Spinal cord (tissue), 10 donors: ENCODE data around the gene STAG1. TPM values are rescaled to one million over a fixed set of nuclear protein-coding genes. Genes with fewer than 3 reads are reported as not detected.
"Not testable (repeated sequence)": the region's sequence is repeated elsewhere in the genome, so short reads cannot be mapped to it uniquely, and the experiment has no call there.

Experiments
- DNase-seq, 6 donors: peaks; one replicate each; pipeline versions ENCODE4 v3.0.0 to v3.0.0-alpha.2; 2013 to 2015; ENCODE audit warnings: low spot score in 6 of 6, low read depth in 4 of 6
- H3K27ac ChIP-seq: one replicate; pipeline ENCODE4 v1.5.1; 2013; ENCODE audit warnings: low read depth, low read length, control low read depth
- H3K27me3 ChIP-seq: one replicate; pipeline ENCODE4 v1.6.1; 2013; ENCODE audit warnings: low read length; ENCODE audit not compliant: control insufficient read depth, insufficient read depth
- H3K36me3 ChIP-seq: one replicate; pipeline ENCODE4 v1.6.1; 2013; ENCODE audit warnings: low read length; ENCODE audit not compliant: control insufficient read depth, insufficient read depth
- H3K4me1 ChIP-seq: one replicate; pipeline ENCODE4 v1.6.1; 2013; ENCODE audit warnings: low read length; ENCODE audit not compliant: control insufficient read depth, insufficient read depth
- H3K4me3 ChIP-seq: one replicate; pipeline ENCODE4 v1.5.1; 2013; ENCODE audit warnings: low read depth, low read length, control low read depth
- H3K9me3 ChIP-seq: one replicate; pipeline ENCODE4 v1.6.1; 2013; ENCODE audit warnings: low read length; ENCODE audit not compliant: control insufficient read depth, insufficient read depth
- WGBS: methylation state at CpG from one replicate; pipeline ENCODE4 v1.1.5; 2013; ENCODE audit warnings: missing lambda C conversion rate; ENCODE audit not compliant: insufficient coverage; 5-methylcytosine and 5-hydroxymethylcytosine counted together
- polyA plus RNA-seq, 2 donors: library from polyadenylated mRNA; unstranded; fragments of 120-200 nt; gene quantifications; one replicate each; pipeline ENCODE4 v1.2.1, GENCODE V29; 2013; ENCODE audit not compliant: insufficient read length in 2 of 2
- total RNA-seq, 2 donors: library from RNA; depleted of rRNA in 1 of 2; stranded (reverse); fragments of 120-200 nt in 1 of 2; fragments of >200 nt in 1 of 2; gene quantifications; one replicate each; pipeline versions ENCODE4 v1.2.3 to v1.2.4, GENCODE V29; 2013 to 2014
- donor health status: healthy.

Gene STAG1
- total and polyA plus RNA-seq, 4 donors = 24.8 to 77.4 (median 45.0) TPM

- Histone ChIP-seq H3K4me1 (no peaks in the 10 kb centered on the region), H3K36me3 (no peaks in the 10 kb centered on the region), H3K9me3 (no peaks in the 10 kb centered on the region), H3K27me3 (no peaks in the 10 kb centered on the region), H3K27ac (no peak overlapping the region), H3K4me3 (no peak overlapping the region)
- DNase-seq = no peak
- WGBS = no CpG with 5 or more reads among the region's 3 CpGs
Measured at GRCh38 chr3:136390574-136390973, 361.6 kb downstream of the STAG1 start.

GRCh38 chr3:136387031-136387430 lies 365.1 kb downstream of the STAG1 start:
- Histone ChIP-seq H3K4me1 (no peaks in the 10 kb centered on the region), H3K4me3 (no peak overlapping the region), H3K27ac (no peak overlapping the region), H3K27me3 (no peaks in the 10 kb centered on the region), H3K36me3 (no peaks in the 10 kb centered on the region), H3K9me3 (no peaks in the 10 kb centered on the region)
- no CpG with 5 or more reads among the region's 1 CpG for WGBS
- no peak for DNase-seq

- H3K27ac ChIP-seq = no peak overlapping the region
- H3K27me3 ChIP-seq = no peaks in the 10 kb centered on the region
- H3K4me1 ChIP-seq = no peaks in the 10 kb centered on the region
- no peak for DNase-seq
- H3K36me3 ChIP-seq = no peaks in the 10 kb centered on the region
- H3K4me3 ChIP-seq = no peak overlapping the region
- no CpG with 5 or more reads among the region's 2 CpGs for WGBS
- H3K9me3 ChIP-seq = no peaks in the 10 kb centered on the region
Measured at GRCh38 chr3:136385457-136385856, 366.7 kb downstream of the STAG1 start.

GRCh38 chr3:136381051-136381450 lies 371.1 kb downstream of the STAG1 start:
- Histone ChIP-seq H3K4me1 (no peaks in the 10 kb centered on the region), H3K9me3 (no peaks in the 10 kb centered on the region), H3K27me3 (no peaks in the 10 kb centered on the region), H3K4me3 (no peak overlapping the region), H3K27ac (no peak overlapping the region), H3K36me3 (peaks cover 5% of the 10 kb centered on the region)
- 100% methylated on average over 1 of the region's 2 CpGs for WGBS
- DNase-seq = no peak

- Histone ChIP-seq H3K4me3 (no peak overlapping the region), H3K9me3 (no peaks in the 10 kb centered on the region), H3K27me3 (no peaks in the 10 kb centered on the region), H3K4me1 (no peaks in the 10 kb centered on the region), H3K27ac (no peak overlapping the region), H3K36me3 (peaks cover 5% of the 10 kb centered on the region)
- 95% methylated on average over 5 of the region's 6 CpGs for WGBS
- DNase-seq = no peak
Measured at GRCh38 chr3:136380530-136380929, 371.6 kb downstream of the STAG1 start.

- DNase-seq = no peak
- WGBS = no CpG with 5 or more reads among the region's 1 CpG
- peaks cover 5% of the 10 kb centered on the region for H3K36me3 ChIP-seq
- no peak overlapping the region for H3K27ac ChIP-seq
- H3K9me3 ChIP-seq = no peaks in the 10 kb centered on the region
- H3K27me3 ChIP-seq = no peaks in the 10 kb centered on the region
- no peak overlapping the region for H3K4me3 ChIP-seq
- no peaks in the 10 kb centered on the region for H3K4me1 ChIP-seq
Measured at GRCh38 chr3:136378011-136378410, 374.2 kb downstream of the STAG1 start.

- DNase-seq = peak in 3 of 6 donors; percentile 4 to 52 (median 5)
- peaks cover 5% of the 10 kb centered on the region for H3K36me3 ChIP-seq
- H3K4me3 ChIP-seq = no peak overlapping the region
- H3K27ac ChIP-seq = no peak overlapping the region
- no peaks in the 10 kb centered on the region for H3K9me3 ChIP-seq
- no peaks in the 10 kb centered on the region for H3K27me3 ChIP-seq
- no CpG with 5 or more reads among the region's 2 CpGs for WGBS
- no peaks in the 10 kb centered on the region for H3K4me1 ChIP-seq
Measured at GRCh38 chr3:136377508-136377907, 374.7 kb downstream of the STAG1 start.

GRCh38 chr3:136375800-136376199 lies 376.4 kb downstream of the STAG1 start:
- not testable (repeated sequence) for H3K27me3 ChIP-seq, H3K27ac ChIP-seq, H3K4me1 ChIP-seq, H3K9me3 ChIP-seq, H3K36me3 ChIP-seq, H3K4me3 ChIP-seq, DNase-seq
- WGBS = no CpG with 5 or more reads among the region's 5 CpGs

GRCh38 chr3:136366289-136366688 lies 385.9 kb downstream of the STAG1 start:
- no peak for DNase-seq
- no peaks in the 10 kb centered on the region for H3K9me3 ChIP-seq
- H3K4me3 ChIP-seq = no peak overlapping the region
- no peak overlapping the region for H3K27ac ChIP-seq
- H3K4me1 ChIP-seq = no peaks in the 10 kb centered on the region
- no peaks in the 10 kb centered on the region for H3K36me3 ChIP-seq
- H3K27me3 ChIP-seq = no peaks in the 10 kb centered on the region

- Histone ChIP-seq H3K27ac (no peak overlapping the region), H3K36me3 (peaks cover under 1% of the 10 kb centered on the region), H3K4me1 (no peaks in the 10 kb centered on the region), H3K27me3 (no peaks in the 10 kb centered on the region), H3K9me3 (peaks cover 2% of the 10 kb centered on the region), H3K4me3 (no peak overlapping the region)
- WGBS = 100% methylated on average over 1 of the region's 2 CpGs
- DNase-seq = no peak
Measured at GRCh38 chr3:136353461-136353860, 398.7 kb downstream of the STAG1 start.
